ENCODE data around the gene LRRN2.

LRRN2 gene

DNA sequence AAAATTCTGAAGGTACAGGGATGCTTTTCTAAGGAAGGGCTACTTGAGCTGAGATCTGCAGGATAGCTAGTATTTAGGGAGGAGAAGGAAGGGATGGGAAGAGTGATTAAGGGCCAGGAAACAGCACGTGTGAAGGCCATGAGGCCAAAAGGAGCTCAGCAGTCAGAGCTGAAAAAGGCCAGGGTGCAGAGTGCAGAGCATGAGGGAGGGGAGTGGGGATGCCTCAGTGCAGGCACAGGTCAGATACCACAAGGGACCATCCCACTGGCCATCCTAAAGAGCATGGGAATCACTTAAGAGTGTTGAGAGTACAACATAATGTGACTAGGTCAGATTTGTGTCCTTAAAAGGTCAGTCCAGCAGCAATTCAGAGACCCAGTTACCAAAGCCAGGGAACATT, 16.0 kb downstream of the LRRN2 start:
- in situ Hi-C loops (cut with HindIII; ENCODE audit: low sequenced_read_pairs) = no loop called here

DNA sequence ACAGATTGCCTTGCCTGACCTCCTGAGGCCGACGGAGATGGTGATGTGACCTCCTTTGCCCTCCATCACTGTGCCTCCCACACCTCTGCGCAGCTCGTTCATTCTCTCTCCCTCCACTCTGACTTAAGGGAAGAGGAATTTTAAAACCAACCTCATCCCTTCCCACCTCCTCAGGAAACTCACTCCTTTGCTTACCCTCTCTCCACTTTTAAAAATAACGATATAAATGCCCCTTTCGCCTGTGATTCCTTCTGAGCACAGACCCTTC, 21.2 kb downstream of the LRRN2 start:
- in situ Hi-C loops (cut with HindIII; ENCODE audit: low sequenced_read_pairs) = no loop called here

DNA sequence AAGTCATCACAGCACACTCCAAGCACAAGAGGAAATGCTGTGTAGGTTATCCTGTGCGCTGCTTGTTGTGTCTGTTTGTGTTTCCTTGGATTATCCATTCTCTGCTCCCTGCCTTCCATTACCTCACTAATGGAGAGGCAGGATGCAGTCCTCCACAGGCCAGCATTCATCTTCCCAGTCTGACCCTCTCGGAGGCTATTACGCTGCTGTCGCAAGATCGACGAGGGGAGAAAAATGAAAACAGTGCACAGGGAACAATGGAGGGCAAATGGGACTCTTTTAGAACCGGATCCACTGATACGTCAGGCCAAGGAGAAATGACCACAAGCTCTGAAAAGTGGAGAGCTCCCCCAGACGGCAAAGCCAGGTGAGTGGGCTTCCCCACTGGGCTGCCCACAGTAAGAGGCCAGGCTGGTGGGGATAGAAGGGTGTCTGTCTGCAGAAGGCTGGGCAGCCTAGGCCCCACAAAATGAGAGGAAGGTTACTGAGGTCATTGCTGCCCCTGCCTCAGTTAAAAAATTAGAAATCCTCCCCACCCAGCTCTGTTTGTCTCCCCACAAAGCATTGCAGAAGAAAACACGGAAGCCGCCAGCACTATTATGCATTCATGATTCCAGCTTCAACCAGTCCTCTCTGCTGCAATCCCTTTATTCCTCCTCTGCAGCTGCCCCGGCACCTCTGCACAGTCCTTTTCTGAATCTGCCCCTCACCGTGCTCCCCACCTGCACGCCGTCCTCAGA, 21.7 kb downstream of the LRRN2 start:
- in situ Hi-C loops (cut with HindIII; ENCODE audit: low sequenced_read_pairs) = no loop called here

DNA sequence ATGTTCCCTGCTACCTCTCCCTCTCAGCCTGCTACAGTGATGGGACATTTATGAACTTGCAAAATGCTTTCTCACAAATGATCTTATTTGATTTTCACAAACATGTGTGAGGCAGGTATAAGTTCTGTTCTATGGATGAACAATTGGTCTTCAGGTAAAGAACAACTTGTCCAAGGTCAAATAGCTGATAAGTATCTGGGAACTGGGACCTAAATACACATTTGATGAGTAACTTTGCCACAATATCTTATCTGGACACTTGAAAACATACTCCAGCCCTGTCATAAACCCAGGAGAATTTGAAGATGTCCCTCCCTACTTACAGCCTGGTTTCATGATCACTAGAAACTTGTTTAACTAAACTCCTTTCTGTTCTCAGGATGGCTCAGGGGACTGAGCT, 23.0 kb downstream of the LRRN2 start:
- in situ Hi-C loops (cut with HindIII; ENCODE audit: low sequenced_read_pairs) = no loop called here

DNA sequence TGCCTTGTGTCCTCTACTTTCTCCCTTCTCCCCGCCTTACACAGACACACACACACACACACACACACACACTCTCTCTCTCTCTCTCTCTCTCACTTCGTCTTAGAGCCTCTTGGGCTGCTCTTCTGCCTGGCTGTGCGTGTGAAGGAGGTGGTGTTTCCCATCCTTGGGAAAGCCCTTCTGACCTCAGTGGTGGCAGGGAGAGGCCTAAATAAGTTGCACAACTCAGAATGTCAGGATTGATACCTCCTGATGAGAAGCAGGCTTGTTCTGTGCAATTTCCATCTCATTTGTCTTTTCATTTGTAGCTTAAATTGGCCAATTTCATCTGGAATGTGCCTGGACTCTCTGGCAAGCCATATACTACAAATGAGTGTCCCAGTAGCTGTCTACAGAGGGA, 25.0 kb downstream of the LRRN2 start:
- in situ Hi-C loops (cut with HindIII; ENCODE audit: low sequenced_read_pairs) = no loop called here

DNA sequence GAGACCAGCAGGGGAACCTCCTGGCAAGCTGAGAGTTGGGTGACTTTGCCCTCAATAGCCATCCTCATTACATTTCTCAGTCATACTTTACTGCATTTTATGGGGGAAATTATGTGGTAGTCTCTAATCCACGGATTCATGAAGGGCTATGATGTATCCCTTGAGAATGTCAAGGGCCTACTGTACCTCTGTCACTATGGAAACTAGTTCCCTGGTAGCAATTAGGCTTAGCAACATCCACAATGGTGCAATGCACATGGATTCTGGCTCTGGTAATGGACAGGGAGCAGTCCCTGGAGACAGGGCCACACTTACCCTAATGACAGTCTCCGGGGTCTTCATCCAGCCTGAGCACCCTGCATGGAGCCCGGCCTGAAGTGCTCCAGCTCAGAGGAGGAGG, 26.5 kb downstream of the LRRN2 start:
- in situ Hi-C loops (cut with HindIII; ENCODE audit: low sequenced_read_pairs) = no loop called here

DNA sequence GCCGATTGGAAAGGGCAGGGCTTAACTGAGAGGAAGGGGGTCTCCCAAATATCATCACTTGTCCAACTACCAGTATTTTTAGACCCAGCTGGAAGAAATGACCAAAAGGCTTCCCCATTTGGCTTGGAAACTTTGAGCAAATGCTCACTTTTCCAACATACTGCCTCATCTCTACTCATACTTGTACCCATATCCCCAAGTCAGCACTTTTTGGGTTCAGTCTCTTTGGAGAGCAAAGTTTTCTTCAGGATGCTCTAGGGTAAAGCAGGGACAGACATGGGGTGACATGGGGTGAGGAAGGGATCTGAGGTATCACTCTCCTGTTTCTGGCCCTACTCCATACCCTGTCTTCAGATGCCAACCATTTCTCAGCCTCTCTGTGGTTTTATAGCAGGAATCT, 27.2 kb downstream of the LRRN2 start:
- in situ Hi-C loops (cut with HindIII; ENCODE audit: low sequenced_read_pairs) = no loop called here

DNA sequence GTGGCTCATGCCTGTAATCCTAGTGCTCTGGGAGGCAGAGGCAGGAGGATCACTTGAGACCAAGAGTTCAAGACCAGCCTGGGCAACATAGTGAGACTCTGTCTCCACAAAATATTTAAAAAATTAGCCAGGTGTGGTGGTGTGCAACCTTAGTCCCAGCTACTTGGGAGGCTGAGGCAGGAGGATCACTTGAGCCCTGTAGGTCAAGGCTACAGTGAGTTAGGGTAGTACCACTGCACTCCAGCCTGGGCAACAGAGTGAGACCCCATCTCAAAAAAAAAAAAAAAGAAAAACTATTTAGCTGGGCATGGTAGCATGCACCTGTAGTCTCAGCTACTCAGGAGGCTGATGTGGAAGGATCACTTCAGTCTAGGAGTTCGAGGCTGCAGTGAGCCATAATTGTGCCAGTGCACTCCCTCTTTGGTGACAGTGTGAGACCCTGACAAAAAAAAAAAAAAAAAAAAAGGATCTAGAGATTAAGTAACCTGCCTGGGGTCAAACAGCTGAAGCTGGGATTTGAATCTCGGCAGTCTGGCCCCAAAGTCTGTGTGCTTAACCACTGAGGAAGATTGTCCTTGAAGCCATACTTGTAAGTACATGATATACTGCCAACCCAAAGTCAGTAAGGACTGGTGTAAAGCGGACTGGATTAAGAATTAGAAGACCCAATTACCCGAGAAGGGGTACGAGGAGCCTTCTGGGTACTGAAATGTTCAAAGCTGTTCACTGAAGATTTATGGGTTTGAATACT, 31.8 kb downstream of the LRRN2 start:
- in situ Hi-C loops (cut with HindIII; ENCODE audit: low sequenced_read_pairs) = no loop called here

DNA sequence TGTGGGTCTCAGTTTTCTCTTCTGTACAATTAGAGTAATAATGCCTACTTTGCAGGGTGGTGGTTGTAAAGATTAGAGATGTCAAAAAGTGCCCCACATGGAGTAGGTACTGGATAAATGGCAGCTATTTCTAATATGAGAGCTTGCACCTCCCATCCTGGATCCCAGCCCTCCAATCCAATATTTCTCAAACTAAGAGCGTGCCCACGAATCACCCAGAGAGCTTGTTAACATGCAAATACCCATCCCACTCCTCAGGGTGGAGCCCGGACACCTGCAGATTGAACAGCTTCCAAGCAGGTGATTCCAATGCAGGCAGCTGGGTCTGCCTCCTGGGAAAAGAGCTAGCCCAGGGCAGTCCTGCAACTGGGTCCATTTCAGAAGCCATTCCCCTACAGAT, 33.0 kb downstream of the LRRN2 start:
- in situ Hi-C loops (cut with HindIII; ENCODE audit: low sequenced_read_pairs) = no loop called here

DNA sequence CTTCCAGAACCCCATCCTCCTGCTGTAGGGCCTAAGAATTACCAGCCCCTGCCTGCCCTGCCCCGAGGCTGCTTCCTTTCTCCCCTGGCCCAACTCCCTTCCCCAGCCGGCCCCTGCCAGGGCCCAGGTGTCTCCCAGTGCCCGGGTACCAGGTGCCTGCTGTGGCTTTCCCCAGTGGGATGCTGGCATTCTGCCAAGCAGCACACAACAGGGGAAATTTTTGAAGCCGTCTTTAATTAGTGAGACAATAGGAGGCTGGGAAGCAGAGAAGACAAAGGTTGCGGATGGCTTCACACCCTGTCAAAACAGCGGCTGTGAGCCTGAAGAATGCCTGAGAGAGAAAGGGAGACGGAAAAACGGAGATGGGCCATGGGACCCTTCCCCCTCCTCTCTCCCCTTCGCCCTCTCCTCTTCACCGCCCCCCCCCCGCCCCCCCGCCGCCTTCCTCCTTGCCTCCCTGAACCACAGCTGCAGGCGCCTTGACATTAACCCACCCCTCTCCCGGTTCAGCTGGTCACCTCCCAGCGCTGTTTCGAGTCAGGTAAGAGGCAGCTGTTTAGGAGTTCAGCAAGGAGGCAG, 33.6 kb downstream of the LRRN2 start:
- in situ Hi-C loops (cut with HindIII; ENCODE audit: low sequenced_read_pairs) = no loop called here

DNA sequence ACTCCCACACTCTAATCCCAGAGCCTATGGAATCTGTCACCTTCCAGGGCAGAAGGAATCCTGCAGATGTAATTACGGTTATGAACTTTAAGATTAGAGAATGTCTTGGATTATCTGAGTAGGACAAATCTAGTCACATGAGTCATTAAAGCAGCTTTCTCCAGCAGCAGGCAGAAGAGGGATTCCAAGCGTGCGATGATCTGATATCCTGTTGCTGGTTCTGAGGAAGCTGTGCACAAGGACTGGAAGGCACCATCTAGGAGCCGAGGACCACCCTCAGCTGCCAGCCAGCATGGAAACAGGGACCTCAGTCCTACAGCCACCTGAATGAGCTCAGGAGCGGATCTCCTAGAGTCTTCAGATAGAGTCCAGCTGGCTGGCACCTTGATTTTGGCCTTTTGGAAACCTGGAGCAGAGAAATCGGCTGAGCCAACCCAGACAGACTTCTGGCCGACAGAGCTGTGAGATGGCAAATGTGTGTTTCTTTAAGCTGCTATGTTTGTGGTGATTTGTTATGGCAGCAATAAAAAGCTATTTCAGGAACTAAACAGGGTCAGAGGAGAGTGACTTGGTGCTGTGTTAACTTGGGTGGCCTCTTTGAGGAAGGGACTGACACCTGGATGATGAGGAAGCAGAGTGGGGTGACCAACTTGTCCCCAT, 34.5 kb downstream of the LRRN2 start:
- in situ Hi-C loops (cut with HindIII; ENCODE audit: low sequenced_read_pairs) = no loop called here

DNA sequence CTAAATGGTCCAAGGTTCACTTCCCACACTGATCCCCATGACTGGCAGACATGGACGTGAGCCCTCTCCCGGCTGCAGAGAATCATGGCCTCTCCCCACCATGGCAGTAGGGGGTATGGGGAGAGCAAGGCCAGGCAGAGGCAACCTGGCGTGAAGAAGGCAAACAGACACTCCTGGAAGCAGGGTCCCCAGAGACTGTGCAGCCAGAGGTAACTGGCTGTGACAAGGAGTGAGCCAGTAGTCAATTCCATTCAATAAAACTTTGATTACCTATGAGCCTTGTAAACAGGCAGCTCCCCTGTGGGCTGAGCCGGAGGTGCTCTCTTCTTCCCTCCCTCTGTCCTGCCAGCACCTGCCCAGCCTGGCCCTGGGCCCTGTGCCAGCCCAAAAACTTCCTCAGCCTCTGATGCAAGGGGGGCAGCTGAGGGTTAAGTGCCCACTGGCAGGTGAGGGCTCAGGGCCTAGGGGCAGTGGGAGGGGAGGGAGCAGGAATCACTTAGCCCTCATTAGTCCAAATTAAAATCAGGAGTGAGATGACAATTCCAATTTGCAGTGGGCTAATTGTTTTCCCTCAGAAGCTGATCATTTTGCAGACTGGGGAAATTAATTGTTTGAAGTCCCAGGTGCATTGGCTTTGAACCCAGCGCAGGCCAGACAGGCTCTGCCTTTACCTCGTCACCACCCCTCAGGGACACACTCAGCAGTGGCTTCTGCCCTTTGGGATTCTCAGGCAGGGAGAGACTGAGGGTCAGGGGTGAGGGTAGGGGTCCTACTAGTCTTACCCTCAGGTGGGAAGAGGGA, 35.6 kb downstream of the LRRN2 start:
- in situ Hi-C loops (cut with HindIII; ENCODE audit: low sequenced_read_pairs) = no loop called here

DNA sequence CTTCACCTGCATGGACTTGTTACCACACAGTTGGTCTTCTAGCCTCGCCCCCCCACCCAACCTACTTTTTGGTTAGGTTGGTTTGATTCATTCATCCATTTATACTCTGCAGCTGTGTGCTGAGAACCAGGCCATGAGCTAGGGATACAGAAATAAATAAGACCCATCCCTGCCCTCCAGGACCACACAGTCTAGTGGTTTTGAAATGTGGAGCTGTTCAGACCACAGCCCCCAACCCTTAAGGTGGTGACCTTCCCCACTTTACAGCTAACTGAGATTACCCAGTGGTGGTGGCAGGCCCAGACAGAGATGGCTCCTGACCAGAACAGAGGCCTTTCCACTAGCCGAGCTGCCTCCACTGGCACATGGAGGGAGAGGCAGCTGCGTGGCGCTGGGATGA, 37.0 kb downstream of the LRRN2 start:
- in situ Hi-C loops (cut with HindIII; ENCODE audit: low sequenced_read_pairs) = no loop called here

DNA sequence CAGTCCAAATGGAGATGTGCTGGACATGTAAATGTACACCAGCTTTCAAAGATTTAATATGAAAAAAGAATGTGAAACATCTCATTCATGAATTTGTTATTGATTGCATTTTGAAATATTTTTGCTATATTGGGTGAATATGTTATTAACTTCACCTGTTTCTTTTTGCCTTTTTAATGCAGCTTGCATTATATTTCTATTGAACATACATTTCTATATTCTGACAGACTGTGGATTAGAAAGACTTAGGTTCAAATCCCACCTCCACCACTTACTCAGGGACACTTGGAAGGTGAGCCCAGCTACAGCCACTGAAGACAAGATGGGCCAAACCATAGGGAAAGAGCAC, 37.8 kb downstream of the LRRN2 start:
- in situ Hi-C loops (cut with HindIII; ENCODE audit: low sequenced_read_pairs) = no loop called here

DNA sequence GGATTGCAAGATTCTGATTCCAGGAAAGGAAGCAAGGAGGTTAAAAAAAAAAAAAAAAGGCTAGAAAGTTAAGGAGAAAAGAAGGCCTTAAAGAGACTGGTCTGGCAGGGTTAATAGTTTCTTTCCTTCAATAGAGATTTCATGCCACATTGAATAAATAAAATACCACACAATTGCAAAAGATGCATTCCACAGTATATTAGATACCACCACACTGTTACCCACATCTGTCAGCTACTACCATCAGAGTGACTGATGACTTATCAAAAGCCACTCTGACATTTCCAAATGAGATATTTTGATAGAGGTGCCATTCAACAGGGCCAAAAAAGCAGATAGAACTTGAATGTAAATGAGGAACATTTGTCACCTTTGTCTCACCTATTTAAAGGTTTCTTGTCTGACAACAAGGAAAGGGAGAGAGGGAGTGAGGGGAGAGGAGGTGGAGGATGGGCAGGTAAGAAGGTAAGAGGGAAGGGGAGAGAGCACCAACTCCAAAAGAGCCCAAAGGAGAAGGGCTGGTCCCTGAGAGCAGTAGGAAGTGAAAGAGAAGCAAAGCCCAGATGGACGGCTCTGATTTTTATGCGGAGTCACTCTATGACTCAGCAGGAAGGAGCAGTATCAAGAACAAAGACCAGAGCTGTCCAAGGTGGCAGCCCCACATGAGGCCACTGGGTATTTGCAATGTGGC, 38.3 kb downstream of the LRRN2 start:
- in situ Hi-C loops (cut with HindIII; ENCODE audit: low sequenced_read_pairs) = no loop called here

DNA sequence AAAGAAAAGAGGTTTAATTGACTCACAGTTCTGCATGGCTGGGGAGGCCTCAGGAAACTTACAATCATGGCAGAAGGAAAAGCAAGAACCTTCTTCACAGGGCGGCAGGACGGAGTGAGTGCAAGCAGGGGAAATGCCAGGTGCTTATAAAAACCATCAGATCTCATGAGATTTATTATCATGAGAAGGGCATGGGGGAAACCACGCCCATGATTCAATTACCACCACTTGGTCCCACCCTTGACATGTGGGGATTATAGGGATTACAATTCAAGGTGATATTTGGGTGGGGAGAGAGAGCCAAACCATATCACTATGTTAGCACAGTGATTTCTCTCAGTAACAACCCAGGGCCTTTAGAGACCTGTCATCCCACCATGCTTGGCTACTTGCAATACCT, 39.9 kb downstream of the LRRN2 start:
- in situ Hi-C loops (cut with HindIII; ENCODE audit: low sequenced_read_pairs) = no loop called here

DNA sequence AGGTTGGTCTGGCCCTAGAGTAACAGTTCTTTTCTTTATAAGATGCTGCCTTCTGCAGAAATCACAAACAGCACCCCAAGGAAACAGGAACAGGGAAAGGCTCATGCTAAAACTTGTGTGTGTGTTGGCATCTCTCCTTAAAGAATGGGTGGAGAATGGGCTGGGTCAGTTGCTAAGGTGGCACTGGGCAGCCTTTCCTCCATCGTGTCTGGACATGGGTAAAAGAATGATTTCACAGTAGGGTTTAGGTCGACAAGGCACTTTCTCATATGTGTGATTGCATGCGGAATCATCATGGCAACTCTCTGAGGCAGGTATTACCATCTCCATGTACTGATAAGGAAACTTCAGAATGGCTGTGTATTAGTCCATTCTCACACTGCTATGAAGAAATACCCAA, 40.3 kb downstream of the LRRN2 start:
- in situ Hi-C loops (cut with HindIII; ENCODE audit: low sequenced_read_pairs) = no loop called here

DNA sequence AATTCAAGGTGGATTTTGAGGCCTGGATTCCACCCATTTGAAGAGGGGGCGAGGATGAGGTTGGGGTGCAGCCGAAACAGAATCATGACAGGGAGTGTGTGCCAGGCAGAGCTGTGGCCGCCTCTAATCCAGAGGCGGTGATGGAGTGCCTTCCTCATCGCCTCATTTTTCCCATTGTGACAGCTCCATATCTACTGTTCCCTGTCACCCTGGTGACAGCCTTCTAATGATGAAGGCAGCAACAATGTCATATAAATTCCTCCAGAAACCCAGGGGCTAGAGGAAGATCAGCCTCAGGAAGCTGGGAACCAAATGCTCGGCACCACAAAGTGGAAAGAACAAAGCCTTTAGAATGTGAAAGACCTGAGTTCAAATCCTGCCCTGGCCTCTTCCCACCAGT, 42.0 kb downstream of the LRRN2 start:
- in situ Hi-C loops (cut with HindIII; ENCODE audit: low sequenced_read_pairs) = no loop called here

DNA sequence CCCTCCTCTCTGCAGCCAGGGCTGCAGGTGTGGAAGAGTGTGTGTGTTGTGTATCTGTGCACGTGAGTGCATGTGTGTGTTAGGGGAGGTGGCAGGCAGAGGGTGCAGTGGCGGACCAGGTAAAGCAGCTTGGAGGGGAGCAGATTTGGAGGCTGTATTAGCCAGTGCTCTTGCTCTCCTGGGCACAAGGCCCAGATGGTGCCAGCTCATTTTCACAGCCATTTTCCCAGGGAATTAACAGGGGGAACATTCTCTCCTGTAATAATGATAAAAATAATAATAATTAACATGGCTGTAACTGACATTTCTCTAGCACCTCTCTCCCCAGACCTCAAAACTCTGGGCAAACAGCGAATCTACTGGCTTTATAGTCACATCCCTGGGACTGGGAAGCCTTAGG, 43.6 kb downstream of the LRRN2 start:
- in situ Hi-C loops (cut with HindIII; ENCODE audit: low sequenced_read_pairs) = no loop called here

DNA sequence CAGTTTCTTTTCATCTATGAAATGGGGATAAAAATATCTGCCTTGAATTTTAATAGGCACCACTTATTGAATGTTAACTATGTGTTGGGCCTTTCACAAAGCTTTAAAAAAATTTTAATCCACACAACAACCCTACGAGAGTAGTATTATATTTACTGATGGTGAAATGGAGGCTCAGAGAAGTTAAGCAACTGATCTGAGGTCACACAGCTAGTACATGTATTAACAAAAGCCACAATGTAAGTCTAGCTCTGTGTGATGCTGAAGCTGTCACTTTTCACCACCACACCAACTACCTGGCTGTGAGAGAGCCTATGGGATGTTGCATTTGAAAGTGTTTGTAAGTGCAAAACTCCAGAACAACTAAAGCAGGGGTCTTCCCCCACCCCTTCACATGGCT, 44.1 kb downstream of the LRRN2 start:
- in situ Hi-C loops (cut with HindIII; ENCODE audit: low sequenced_read_pairs) = no loop called here

DNA sequence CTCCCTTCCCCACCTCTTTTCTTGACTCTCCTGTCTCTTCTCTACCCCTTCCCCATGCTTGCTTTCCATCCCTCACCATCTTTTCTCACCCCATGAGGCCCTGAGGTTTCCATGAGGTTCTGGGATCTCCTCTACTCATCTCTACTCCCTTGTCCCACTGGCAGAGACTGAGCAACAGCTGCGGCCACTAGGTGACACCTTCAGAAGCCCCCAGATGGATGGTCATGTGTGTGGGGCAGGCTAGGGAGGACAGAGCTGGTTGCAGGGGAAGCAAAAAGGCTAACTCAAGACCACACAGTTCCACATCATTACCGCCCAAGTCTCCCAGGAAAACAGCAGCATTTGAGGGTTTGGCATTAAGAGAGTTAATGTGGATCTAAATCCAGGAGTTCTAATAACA, 45.0 kb downstream of the LRRN2 start:
- in situ Hi-C loops (cut with HindIII; ENCODE audit: low sequenced_read_pairs) = no loop called here

Data from endothelial cell of hepatic sinusoid (primary cell).